Measurements from ENCODE around the gene PRKN.

Gene PRKN

DNA sequence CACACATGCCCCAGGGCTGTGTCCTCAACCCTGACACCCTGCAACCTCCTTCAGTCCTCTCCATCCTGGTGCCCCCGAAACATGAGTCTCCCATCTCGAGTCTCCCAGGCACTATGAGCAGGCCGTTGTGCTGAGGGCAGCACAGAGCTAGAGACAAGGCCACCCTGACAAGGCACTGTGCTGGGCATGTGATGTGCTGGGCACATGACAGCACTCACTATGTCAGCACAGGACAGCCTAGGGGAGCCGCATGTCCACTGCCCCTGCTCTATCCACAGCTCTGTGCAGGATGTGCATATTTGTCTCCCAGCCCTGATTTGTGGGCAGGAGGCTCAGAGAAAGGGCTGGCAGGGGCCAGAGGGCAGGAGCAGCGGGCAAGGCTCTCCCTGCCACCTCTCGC is 1091.6 kb downstream of the PRKN start:
- DNase-seq (ENCODE audit: low read depth in 2 of 2, low spot score in 1 of 2), result no peak

DNA sequence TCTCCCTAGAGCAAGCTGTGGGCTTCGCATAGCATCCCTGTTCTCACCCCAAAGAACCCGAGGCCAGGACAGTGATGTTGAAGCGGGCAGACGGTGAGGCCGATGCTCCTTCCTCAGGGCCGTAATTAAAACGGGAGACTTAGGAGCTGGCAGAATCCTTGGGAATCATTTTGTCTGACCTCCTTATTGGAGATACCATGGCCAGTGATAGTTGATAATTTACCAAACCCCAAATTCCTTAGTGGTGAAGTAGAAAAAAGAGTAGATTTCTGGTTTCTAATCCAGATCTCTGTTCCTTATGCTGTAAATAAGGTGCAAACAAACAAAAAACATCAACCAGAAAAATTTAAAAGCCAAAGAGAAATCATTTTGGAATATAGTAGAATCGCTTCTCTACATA is 1092.7 kb downstream of the PRKN start:
- DNase-seq (ENCODE audit: low read depth in 2 of 2, low spot score in 1 of 2), result no peak

DNA sequence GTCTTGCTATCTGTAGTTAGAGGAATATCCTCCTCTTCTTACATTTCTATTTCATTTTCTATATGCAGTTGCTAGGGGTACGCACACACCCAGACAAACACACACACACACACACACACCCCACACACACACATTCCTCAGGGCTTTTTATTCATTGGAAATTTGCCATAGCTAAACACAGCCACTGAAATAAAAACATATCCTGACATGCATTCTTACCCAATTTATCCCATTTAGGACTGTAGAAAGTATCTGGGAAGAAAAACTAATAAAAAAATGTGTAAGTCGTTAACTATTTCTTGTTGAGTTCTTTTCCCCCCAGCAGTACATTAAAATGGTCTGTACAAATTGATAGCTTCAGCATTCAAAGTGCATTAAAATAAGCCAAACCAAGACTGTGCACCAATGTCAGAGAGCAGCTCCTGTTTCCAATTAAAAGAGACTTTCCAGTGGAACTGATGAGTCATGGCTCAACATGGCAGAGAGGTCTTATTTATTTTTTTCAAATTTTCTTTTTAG is 1095.8 kb downstream of the PRKN start:
- DNase-seq (ENCODE audit: low read depth in 2 of 2, low spot score in 1 of 2), result no peak

DNA sequence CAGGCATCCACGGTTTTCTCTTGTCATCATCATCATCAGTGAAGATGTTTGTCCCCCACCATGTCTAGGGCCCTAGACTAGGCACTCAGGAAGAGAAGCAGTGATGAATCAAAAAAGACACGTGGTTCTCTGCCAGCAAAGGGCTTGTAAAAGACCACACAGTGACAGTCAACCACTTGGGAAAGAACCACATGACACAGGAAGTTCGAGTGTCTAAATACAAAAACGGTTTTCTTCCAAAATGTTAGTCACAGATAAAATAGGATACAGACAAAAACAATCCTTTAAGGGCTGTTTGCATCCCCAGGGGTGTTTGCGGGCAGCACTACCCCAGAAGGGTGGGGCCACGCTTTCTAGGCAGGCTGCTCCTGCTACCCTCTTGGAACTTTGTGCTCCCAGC is 1096.9 kb downstream of the PRKN start:
- no peak for DNase-seq (ENCODE audit: low read depth in 2 of 2, low spot score in 1 of 2)

DNA sequence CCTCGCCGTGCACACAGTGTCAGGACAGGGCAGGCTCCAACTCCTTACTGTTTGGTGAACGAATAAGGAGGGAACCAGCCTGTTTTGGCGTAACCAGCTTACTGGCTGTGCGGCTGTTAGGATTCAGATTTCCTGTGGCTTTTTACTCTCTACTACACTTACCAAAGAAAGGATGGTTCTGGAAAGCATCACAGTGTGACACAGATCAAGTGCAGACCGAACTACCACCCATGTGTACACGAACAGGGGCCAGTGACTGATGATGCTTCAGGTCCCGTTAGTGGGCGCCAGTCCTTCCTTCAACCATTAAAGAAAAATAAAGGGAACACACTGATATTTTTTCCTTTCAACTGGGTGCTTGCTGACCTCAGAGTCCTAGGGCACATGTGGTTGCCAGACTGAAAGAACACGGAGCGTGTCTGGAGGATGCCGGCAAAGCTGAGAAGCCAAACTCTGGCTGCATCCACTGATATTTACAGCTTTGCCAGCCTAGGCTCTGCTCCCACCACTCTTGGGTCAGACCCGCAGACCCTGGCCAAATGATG is 1101.4 kb downstream of the PRKN start:
- no peak for DNase-seq (ENCODE audit: low read depth in 2 of 2, low spot score in 1 of 2)

DNA sequence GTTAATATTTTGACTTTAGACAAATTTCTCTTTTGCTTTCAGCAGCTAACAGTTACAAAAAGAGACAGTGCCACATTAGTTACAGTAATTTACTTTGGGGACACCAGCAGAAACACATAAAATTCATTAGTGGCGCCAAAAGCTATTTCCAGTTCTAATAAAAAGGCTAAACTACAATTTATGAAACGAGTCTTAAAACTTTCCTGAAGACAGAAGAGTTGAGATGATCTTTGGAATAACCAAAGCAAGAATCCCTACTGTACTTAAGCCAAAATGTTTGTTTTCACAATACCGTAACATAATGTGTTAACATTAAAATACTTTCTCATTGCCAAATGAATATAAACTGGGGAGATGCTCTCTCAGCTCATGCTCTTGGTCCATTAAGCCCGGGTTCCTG is 1103.5 kb downstream of the PRKN start:
- no peak for DNase-seq (ENCODE audit: low read depth in 2 of 2, low spot score in 1 of 2)

DNA sequence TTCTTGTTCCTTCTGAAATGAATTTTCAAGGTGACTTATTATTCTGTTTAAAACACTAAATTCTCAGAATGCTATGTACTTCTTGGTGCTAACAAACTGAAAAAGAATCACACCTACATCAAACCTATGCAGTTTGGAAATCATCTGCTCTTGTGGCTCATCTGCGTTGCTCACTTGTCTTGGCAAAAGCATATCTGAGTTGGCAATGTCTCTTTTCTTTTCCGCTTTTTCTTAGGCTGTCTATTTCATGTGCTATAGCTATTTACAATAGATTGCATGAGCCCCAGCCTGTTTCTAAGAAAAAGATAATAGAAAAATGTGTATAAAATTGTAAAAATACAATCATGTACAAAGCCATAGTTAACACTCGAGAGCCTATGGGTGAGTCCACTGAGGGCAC is 1104.8 kb downstream of the PRKN start:
- no peak for DNase-seq (ENCODE audit: low read depth in 2 of 2, low spot score in 1 of 2)

DNA sequence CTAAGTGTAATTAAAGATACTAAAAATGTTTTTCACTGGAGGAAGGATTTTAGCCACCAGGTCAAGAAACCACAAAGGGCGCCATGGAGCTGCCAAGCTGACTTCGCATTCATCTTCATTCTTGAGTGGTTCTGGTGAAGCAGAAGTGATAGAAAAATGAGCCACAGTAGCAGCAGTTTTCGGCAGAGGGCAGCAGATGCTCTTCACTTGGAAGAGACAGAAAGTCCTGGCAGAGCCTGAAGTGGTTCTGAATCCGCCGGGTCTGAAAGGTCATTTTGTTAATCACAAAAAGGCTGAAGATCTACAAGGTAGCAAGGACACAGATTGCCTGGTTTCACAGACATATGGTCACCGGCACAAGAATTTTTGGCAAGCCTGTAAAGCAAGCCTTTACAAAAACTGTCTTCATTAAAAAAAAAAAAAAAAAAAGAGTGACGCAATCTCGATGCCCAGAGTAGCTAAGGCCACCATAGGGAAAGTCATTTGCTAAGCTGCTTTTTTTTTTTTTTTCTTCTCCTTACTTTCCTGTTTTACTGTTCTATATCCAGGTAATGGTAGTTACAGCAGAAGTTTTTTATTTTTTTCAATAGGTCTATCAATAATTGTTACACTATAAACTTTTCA is 1108.6 kb downstream of the PRKN start:
- DNase-seq (ENCODE audit: low read depth in 2 of 2, low spot score in 1 of 2), result no peak

DNA sequence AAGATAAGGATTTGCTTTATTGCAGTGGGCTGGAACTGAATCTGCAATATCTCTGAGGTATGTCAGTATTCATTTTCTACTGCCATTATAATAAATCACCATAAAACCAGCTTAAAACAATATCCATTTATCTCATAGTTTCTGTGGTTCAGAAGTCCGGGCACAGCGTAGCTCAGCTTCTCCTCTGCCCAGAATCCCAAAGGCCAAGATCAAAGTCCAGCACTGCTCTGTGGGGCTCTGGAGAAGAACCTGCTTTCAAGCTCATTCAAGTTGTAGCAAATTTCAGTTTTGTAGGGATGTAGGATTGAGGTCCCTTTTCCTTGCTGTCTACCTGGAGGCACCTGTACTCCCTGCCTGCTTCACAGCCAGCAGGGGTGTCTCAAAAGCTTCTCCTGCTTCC is 1113.9 kb downstream of the PRKN start:
- DNase-seq (ENCODE audit: low read depth in 2 of 2, low spot score in 1 of 2), result no peak

DNA sequence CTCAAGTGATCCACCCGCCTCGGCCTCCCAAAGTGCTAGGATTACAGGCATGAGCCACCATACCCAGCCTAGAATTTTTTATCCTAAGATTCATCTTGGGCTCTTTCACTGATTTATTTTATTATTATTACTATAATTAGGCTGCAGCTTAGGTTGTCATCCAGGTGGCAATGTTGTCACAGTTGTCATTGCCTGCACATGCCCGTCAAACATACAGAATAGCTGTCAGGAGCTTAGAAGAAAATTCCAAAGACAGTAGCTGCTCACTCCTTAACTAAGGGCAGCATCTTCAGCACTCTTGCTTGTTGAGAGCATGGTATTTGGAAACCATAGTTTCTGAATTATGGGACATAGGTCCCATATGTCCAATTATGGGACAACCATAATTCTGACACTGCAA is 1118.8 kb downstream of the PRKN start:
- DNase-seq (ENCODE audit: low read depth in 2 of 2, low spot score in 1 of 2), result no peak

DNA sequence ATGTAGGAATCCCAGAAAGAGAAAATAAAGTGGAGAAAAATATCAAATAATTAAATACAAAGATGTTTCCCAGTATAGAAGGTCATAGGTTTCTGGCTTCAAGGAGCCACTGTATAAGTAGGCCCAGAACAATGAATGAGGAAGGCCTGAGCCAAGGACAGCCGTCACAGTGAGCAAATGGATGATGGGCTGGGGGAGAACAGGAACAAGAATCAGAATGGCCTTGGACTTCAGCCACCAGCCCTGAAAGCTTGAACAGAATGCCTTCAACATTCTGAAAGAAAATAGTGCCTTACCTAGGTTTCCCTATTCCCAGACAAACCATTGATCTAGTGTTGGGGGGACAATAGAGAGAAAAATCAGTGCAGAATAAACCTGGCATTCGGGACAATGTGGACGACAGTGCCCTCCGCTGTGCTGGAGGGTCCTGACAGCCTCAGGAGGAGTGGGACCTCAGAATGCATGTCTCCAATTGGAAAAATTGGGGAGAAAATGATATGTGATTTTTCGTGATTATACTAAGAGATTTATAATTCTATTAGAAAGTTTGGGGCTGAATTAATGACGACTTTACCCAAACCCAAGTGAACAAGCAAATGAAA is 1119.8 kb downstream of the PRKN start:
- DNase-seq (ENCODE audit: low read depth in 2 of 2, low spot score in 1 of 2), result no peak

DNA sequence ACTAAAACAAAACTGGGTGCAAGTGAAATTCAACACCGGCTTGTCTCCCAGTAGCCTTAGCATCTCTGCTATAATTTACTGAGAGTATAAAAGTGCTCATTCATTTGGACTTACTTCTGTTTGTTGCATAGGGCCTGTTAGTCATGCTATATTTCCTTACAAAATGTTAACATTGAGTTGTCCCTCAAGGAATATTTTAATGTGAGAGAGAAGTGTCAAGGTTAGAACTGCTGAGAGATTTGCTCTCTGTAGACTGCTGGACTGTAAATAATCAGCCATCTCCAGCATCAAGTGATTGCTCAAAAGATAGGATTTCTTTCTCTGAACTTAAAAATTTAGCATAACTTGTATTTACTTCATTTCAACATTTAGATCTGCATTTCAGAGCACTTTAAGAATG is 1125.2 kb downstream of the PRKN start:
- DNase-seq (ENCODE audit: low read depth in 2 of 2, low spot score in 1 of 2), result no peak

DNA sequence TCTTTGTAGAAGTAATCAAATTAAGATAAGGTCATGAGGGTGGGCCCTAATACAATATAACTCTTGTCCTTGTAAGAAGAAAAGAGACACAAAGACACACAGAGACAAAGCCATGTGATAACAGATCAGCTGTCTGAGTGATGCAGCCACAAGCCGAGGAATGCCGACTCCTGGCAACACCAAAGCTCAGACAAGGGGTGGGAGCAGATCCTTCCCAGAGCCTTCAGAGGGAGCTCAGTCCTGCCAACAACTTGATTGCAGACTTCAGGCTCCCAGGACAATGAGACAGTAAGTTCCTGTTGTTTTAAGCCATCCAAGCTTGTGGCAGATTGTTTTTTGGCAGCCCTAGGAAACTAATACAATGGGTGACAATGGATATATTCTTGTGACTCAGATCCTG is 1128.7 kb downstream of the PRKN start:
- no peak for DNase-seq (ENCODE audit: low read depth in 2 of 2, low spot score in 1 of 2)

DNA sequence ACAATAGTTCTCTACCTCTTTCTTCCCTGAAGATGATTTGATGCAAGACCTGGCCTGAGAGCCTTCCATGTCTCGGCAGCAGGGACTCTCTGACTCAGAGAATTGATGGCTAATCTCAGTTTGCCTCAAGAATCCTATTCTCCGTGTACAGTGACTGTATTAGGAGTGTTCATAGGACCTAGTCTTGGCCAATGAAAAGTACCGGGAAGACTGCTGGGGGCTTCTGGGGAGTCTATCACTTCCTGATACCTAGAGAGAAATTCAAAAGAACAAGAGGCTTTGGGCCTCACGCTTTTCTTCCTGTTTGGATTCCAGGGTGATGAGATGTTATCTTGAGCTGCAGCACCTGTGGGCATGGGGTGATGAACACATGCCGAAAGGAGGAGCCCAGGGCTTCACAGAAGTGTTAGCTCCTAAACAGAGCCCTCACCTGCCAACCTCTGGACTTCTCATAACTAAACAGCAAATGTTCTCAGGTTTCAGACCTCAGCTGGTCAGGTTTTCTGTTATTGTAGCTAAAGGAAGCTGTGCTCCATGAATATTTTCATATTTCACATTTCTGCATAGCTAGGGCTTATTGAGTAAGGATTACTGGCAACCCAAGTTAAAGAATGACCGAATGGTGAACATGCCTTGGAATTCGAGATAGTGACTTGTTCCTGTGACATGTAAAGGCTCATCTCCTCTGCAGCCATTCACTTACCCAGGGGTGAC is 1130.6 kb downstream of the PRKN start:
- DNase-seq (ENCODE audit: low read depth in 2 of 2, low spot score in 1 of 2), result no peak

DNA sequence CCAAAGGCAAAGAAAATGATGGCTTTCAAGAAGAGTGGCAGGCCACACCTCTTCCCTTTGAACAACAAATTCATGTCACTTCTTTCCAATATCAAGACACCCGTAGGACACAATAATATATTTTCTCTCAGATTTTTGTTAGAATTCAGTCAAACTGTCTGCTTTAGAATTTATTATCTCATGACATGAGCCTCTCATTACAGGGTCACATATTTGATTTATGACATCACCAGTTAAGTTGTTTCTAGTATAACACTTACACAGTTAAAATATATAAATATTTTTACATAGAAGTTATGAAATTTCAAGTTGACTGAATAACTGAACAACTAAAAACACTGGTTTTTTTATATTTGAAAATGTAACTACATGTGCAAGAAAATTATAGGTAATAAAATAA is 1133.2 kb downstream of the PRKN start:
- DNase-seq (ENCODE audit: low read depth in 2 of 2, low spot score in 1 of 2), result no peak

DNA sequence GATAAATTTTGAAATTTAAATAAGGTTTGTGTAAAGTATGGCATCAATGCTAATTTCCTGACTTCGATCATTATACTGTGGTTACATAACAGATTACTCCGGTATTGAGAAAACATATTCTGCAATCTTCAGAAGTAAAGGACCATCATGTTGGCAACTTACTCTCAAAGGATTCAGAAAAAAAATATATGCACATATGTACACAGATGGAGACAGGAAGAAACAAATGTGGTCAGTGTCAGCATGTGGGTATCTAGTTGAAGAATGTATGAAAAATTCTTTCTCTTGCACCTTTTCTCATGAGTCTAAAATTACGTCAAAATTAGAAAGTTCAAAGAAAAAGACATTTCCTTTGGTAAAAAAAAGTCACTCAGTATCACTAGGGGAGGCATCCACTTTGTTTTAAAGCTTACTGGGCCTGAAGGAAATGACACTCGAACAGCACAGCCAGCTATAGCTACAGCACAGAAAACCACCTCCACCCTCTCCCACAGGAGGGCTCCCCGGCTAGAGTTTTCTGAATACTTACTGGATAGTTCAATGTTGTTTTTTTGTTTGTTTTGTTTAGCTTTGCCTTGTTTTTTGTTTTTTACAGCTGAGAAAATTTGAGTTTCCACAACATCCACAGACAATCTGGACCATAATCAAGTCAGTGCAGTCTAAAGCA is 1136.5 kb downstream of the PRKN start:
- DNase-seq (ENCODE audit: low read depth in 2 of 2, low spot score in 1 of 2), result no peak

DNA sequence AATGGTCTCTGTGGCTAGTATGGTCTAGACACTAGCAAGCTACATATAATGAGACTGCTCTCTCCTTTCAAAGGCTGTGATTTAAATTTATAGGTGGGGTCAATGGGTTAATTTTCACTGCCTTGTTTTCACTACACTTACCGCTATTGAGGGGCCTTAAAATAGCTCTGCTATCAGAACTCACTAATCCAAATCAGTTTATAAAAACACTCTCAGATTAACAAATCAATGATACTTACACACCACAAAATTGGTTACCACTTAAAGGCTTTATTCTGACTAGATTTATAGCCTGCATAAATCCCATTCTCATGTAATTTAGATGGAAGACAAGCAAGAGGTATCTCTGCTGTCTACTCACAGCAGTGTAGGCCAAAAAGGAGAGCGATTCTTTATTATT is 1140.7 kb downstream of the PRKN start:
- DNase-seq (ENCODE audit: low read depth in 2 of 2, low spot score in 1 of 2), result no peak

DNA sequence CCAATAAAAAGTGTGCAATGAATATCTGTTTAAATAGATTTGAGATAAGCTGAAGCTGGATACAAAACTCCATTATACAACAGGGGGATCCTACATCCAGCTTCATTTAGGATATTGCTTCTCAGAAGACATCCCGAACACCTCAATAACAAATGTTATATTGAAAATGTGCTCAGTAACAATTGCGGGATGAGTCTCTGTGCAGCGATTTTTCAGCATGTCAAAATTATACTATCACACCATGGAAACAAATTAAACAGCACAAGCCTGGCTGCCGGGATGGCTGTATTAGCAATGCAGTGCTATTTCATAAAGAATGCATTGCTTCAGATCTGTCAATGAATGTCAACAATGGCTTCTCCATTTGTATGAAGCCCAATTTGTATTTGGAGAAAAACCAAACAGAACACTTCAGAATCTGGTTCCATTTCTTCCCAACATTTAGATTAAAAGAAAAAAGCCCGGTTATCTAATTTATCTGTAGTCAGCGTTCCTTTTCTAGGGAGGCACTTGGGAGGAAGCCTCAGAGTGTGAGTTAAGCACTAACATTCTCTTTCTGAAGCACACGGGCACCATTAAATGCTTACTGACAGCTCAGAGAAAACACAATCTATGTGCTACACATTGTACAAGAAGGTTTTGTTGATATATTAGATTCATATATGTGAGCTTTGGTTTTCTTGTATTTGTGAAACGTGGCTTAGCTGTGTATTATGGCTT is 1142.8 kb downstream of the PRKN start:
- no peak for DNase-seq (ENCODE audit: low read depth in 2 of 2, low spot score in 1 of 2)

DNA sequence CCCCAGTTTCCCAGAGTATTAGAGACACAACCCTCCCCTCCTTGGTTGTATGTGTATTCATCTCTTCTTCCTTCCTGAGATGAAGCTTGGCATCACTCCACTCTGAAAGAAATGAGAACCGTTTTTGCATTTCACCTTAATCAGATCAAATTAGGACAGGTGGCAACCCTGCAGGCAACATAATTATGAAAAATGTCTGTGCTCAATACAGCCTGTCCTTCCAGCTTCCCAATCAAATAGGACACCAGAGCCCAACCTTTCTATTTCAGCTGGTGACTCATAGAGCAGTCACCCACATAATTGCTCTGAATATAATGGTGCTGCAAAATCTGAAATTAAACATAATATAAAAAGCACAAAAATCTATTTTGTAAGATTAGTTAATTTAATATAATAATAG is 1143.5 kb downstream of the PRKN start:
- DNase-seq (ENCODE audit: low read depth in 2 of 2, low spot score in 1 of 2), result no peak

DNA sequence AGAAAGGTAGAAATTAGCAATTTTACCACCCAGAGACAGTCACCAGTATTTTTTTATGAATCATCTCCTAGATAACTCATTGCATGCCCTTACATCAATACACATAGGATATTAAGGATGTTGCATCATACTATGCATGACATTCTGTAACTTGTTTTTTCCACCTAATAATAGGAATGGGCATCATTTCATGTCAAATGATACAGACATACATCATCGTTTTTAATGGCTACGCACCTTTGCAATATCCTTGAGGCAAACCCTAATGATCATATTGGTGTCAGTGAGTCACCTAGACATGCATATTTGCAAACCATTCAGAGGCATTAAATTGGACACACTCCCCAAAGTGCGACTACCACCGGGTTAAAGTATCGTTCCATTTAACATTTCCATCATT is 1144.0 kb downstream of the PRKN start:
- DNase-seq (ENCODE audit: low read depth in 2 of 2, low spot score in 1 of 2), result no peak

DNA sequence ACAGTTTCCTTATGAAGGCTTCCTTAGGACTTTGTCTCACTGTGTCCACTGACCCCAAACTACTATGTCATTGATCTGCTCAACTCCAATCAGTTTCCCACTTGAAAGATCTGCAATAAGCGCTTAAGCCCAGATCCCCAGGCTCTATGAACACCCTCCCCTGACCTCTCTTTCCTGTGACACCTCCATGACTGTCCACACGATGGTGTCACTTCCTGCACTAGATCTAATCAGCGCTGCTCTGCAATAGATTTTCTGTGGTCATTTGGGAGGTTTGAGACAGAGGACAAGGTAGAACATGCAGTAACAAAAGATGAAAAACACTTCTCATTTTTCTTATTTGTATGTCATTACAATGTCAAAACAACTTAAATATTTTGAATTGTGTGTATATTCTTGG is 1149.1 kb downstream of the PRKN start:
- DNase-seq (ENCODE audit: low read depth in 2 of 2, low spot score in 1 of 2), result no peak

All from stimulated activated CD8-positive, alpha-beta memory T cell treated with anti-CD3 and anti-CD28 coated beads, Interleukin-4, amount 100 ng/mL, for 1 hour (primary cell).